Calu3 (cell line): ENCODE data around the gene RGS7BP. TPM values are rescaled to one million over a fixed set of nuclear protein-coding genes. Genes with fewer than 3 reads are reported as not detected.

Experiments
- BruUV-seq: library from RNA; stranded (reverse); fragments of 400-500 nt; replicated peaks from 2 replicates; lab custom pipeline; 2021; lab: Mats Ljungman, UMichigan
- CTCF ChIA-PET: fragments of 300-600 bp; sonication (Branson Sonifier 250); formaldehyde crosslinking; loops from one replicate; lab custom pipeline; 2022; ENCODE audit warnings: antibody characterized with exemption; lab: Charles Lee
- DNase-seq: peaks from one replicate; pipeline ENCODE4 v3.0.0; 2022
- H3K27ac Mint-ChIP-seq: one replicate; pipeline ENCODE4 v1.8.0; 2022; ENCODE audit warnings: mixed read lengths; ENCODE audit not compliant: unreplicated experiment
- H3K27me3 Mint-ChIP-seq: one replicate; pipeline ENCODE4 v1.8.0; 2022; ENCODE audit warnings: mixed read lengths; ENCODE audit not compliant: unreplicated experiment
- H3K36me3 Mint-ChIP-seq: one replicate; pipeline ENCODE4 v1.8.0; 2022; ENCODE audit warnings: mild to moderate bottlenecking, moderate library complexity, mixed read lengths; ENCODE audit not compliant: insufficient read depth, unreplicated experiment
- H3K4me1 Mint-ChIP-seq: one replicate; pipeline ENCODE4 v1.8.0; 2022; ENCODE audit warnings: mild to moderate bottlenecking, low read depth, mixed read lengths; ENCODE audit not compliant: unreplicated experiment
- H3K4me3 Mint-ChIP-seq: one replicate; pipeline ENCODE4 v1.8.0; 2022; ENCODE audit warnings: mild to moderate bottlenecking, low read depth, moderate library complexity, mixed read lengths; ENCODE audit not compliant: unreplicated experiment
- H3K9me3 Mint-ChIP-seq: one replicate; pipeline ENCODE4 v1.8.0; 2022; ENCODE audit warnings: low read depth, mixed read lengths; ENCODE audit not compliant: unreplicated experiment
- intact Hi-C: fragments of 100-400 bp; cut with micrococcal nuclease; formaldehyde crosslinking; loops from one replicate; pipeline ENCODE4 v1.10.0; 2022; ENCODE audit not compliant: unreplicated experiment
- total RNA-seq: library from RNA; stranded (reverse); gene quantifications from 2 replicates; pipeline ENCODE4 v1.2.3, GENCODE V29; 2022
- TF ChIP-seq, protein P1 (sequence below): fragments of 200-600 bp; IDR thresholded peaks from one replicate; pipeline ENCODE4 v1.8.0; 2022; ENCODE audit warnings: antibody characterized with exemption; ENCODE audit not compliant: unreplicated experiment

The RGS7BP gene
- total RNA-seq, 1 experiment from 2014 or later = not detected

DNA sequence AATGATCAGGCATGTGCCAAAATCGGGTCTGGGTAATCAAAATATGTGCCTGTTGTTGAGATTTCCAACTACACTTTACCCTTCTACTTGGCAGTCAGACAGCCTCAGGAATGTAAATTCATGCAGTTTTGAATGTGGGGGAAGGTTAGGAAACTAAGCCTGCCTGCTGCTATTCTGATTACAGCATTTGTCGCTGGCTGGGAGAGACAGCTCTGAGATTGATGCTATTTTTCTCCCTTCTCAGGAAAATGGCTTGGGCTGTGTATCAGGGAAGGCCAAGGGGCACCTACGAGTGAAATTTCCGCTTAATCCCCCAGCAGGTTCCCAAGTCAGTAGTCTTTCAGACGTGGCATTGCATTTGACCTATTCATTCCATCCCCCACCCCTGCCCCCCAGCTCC, 3.6 kb upstream of the RGS7BP start:
- no TSS peak for BruUV-seq
- TF ChIP-seq, protein P1, sequence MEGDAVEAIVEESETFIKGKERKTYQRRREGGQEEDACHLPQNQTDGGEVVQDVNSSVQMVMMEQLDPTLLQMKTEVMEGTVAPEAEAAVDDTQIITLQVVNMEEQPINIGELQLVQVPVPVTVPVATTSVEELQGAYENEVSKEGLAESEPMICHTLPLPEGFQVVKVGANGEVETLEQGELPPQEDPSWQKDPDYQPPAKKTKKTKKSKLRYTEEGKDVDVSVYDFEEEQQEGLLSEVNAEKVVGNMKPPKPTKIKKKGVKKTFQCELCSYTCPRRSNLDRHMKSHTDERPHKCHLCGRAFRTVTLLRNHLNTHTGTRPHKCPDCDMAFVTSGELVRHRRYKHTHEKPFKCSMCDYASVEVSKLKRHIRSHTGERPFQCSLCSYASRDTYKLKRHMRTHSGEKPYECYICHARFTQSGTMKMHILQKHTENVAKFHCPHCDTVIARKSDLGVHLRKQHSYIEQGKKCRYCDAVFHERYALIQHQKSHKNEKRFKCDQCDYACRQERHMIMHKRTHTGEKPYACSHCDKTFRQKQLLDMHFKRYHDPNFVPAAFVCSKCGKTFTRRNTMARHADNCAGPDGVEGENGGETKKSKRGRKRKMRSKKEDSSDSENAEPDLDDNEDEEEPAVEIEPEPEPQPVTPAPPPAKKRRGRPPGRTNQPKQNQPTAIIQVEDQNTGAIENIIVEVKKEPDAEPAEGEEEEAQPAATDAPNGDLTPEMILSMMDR = no peak
- H3K4me1 Mint-ChIP-seq = peaks cover 7% of the 10 kb centered on the region
- no peak for DNase-seq
- H3K4me3 Mint-ChIP-seq = no peak overlapping the region
- CTCF ChIA-PET = no interaction called here
- intact Hi-C loops = no loop called here
- no peaks in the 10 kb centered on the region for H3K9me3 Mint-ChIP-seq
- no peak overlapping the region for H3K27ac Mint-ChIP-seq
- peaks cover 38% of the 10 kb centered on the region for H3K27me3 Mint-ChIP-seq
- peaks cover 7% of the 10 kb centered on the region for H3K36me3 Mint-ChIP-seq

DNA sequence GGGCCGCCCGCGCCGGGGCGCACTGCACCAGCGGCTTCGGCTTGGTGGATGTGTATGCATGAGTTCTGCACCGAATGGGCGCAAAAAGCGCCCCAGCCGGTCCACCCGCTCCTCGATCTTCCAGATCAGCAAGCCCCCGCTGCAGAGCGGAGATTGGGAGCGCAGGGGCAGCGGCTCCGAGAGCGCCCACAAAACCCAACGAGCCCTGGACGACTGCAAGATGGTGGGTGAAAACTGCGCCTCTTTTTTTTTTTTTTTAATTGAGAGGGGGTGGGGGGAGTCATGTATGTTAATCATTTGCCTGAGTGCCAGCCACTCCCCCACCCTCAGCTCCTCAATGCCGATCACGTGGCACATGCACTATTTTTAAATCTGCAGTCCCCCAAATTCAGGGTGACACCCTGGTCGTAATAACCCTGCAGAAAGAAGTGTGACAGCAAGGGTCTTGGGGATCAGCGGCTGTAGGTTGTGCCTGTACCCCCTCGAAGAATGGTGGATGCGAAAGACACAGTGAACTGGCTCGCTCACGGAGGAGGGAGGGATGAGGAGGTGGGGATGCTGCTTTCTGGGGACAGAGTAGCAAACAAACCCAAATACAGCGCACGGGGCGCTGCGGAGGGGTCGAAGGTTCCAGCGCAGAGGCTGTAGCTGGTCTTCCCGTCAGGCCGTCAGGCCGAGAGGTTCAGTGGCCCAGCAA, 900 bp downstream of the RGS7BP start:
- intact Hi-C loops = loop anchor here (2.0 kb wide), 1 partner anchor 106 kb away; no protein-coding TSS in a partner anchor
- DNase-seq = peak; percentile 51
- no TSS peak for BruUV-seq
- no peaks in the 10 kb centered on the region for H3K4me1 Mint-ChIP-seq
- peaks cover 59% of the 10 kb centered on the region for H3K27me3 Mint-ChIP-seq
- no peak overlapping the region for H3K27ac Mint-ChIP-seq
- TF ChIP-seq, protein P1 = no peak
- H3K4me3 Mint-ChIP-seq = peak overlapping the region; percentile 57
- CTCF ChIA-PET = no interaction called here
- H3K36me3 Mint-ChIP-seq = peaks cover 7% of the 10 kb centered on the region
- H3K9me3 Mint-ChIP-seq = no peaks in the 10 kb centered on the region

DNA sequence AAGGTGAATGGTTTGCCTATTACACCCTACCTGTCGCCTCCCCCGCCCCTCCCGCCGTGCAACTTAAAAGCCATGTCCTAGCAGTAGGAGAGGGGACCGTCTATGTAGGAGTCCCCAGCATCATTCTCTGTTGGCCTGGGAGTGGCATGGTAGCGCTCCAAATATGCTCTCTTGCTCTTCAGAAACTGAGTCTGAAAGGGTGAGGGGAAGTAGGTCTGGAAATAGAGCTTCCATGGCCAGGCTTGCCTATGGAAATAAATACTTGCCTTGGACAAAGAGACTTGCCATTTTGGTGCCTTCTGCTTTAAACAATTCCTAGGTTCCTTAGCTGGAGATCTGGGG, 1.4 kb downstream of the RGS7BP start:
- no TSS peak for BruUV-seq
- TF ChIP-seq, protein P1 = no peak
- Mint-ChIP-seq H3K27ac (no peak overlapping the region), H3K4me1 (no peaks in the 10 kb centered on the region), H3K36me3 (peaks cover 7% of the 10 kb centered on the region), H3K9me3 (no peaks in the 10 kb centered on the region), H3K4me3 (no peak overlapping the region), H3K27me3 (peaks cover 59% of the 10 kb centered on the region)
- DNase-seq = no peak
- CTCF ChIA-PET = no interaction called here
- intact Hi-C loops = loop anchor here (2.0 kb wide), 1 partner anchor 106 kb away; no protein-coding TSS in a partner anchor

DNA sequence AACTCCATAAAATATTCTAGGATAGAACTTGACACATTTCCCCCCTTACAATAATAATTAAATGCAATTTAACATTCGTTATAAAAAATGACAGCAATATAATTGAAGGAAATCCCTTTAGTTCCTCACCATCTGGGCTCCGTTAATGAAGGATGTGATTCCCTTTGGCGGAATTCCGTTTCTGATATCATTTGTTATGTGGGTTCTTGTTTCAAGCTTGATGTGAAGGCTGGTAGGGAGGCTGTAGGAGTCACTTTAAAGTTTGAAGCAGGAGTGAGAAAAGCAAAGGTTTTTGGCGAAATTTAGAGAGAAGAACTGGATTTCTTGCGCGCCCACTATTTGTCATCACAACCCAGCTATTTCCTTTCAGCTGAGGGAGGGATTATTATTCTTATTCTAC, 4.0 kb downstream of the RGS7BP start:
- no peak overlapping the region for H3K27ac Mint-ChIP-seq
- H3K9me3 Mint-ChIP-seq = no peaks in the 10 kb centered on the region
- H3K36me3 Mint-ChIP-seq = peaks cover 7% of the 10 kb centered on the region
- peaks cover 8% of the 10 kb centered on the region for H3K4me1 Mint-ChIP-seq
- no peak overlapping the region for H3K4me3 Mint-ChIP-seq
- no peak for DNase-seq
- BruUV-seq = no TSS peak
- H3K27me3 Mint-ChIP-seq = peaks cover 37% of the 10 kb centered on the region
- intact Hi-C loops = no loop called here
- TF ChIP-seq, protein P1 = no peak
- CTCF ChIA-PET = no interaction called here
